ENCODE data around the gene ALK.

ALK gene

DNA sequence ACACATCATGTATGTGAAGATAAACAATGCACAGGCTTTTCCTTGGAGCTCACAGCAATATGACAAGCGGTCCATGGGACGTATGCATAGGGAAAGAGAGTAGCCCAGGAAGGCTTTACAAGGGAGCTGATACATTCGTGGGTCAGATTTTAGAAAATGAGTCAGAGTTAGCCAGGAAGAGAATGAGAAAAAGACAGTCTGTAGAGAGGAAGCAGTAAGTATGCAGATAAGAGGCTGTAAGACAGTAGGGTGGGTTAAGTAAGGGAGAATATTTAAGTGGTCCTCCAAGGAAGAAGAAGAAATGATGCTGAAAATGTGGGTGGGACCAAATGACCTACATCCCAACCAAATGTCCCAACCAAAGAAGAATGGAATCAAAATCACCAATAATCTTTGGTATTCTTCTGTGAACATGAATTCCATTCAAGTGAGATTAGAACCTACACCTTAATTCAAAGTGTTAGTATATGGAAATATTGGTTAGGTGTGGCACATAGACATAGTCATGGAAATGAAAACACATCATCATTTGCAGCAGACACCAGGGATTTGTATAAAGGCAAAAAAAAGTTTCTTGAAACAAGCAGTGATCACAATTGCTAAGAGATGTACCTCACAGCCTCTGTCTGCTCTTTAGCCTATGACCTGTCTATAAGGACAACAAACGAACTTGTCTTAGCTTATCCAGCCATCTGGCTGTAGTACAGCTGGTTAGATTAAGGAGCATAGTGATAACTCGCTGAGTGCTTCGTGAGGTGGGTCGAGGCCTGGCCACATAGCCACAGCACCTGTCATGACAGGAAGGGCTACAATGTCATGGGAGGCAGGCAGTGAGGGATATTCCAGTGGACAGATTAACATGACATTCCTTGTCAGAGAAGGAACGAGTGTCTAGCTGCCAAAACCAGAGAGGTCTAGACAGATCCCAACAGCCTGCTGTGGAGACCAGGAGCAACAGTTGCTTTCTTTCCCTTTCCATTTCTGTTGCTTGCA is 133.6 kb downstream of the ALK start:
- no peak for DNase-seq (ENCODE audit: low read depth)

DNA sequence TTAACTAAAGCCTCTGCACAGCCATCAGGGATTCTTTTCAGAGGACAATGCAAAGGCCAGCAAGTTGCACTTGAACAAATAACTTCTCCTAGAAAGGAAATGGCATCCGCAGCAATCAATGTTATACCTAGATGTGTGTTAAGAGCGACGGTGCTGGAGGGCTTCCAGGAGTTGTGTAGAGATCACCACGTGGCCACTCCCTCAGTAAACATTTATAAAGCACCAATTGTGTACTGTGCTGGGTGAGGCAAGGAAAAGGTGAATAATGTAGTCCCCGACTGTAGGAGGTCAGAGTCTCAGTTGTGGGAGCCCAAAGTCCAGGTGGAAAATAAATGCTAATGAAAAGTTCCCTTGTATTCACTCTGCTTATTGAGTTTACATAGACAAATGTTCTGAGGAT is 135.0 kb downstream of the ALK start:
- DNase-seq (ENCODE audit: low read depth) = no peak

DNA sequence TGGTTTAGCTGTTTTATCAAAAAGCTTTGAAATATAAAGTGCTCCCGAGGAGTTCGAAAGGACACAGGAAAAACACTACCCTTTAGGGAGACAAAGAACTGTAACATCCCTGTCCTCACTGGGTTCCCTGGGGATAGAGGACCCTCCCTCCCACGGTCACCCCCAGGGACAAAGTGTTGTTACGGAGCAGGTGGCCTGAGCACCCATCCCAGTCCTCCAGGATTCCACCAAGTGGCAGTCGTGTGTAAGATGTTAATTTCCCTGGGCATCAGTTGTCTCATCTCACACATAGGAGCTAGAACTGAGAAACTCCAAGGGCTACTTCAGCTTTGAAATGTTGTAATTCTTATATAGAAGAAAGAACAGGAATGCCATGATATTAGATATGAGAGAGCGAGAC is 137.7 kb downstream of the ALK start:
- DNase-seq (ENCODE audit: low read depth) = no peak

DNA sequence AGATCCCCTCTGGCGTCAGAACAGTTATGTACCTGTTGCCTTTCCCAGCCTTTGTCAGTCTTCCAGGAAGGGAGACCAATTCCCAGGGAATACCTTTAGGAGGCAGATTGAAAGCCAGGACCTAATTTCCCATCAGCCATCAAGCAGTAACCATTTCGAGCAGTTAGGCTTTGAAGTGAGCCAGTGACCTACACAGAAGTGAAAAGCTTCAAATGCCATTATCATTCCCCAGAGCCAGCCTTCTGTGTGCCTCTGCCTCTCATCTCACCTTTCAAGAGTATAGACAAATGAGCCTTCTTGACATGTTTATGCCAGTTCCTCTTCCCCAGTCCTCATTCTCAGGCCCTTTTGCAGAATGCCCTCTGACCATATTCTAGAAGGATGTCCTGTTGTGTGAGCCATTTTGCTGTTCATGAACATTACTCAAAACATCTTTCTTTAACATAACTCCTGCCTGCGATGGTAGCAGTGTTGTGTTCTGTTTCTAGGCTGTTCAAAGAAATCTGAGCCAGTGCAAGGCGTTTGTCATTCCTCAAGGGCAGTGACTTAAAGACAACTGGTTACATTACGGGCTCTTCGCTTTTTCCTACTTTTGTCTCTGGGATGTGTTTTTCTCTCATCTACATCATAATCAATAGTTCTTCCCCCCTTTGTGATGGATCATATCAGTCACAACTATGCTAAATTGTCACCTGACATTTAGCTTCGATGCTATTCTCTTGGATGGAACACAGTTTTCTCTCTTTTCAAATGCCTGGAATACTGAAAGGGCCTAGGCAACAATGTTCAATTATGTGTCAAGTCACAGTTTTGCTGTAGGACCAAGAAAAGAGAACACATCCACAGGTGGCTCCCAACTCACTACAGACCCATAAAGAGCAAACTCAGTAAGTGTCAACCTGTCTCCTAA is 138.6 kb downstream of the ALK start:
- no peak for DNase-seq (ENCODE audit: low read depth)

DNA sequence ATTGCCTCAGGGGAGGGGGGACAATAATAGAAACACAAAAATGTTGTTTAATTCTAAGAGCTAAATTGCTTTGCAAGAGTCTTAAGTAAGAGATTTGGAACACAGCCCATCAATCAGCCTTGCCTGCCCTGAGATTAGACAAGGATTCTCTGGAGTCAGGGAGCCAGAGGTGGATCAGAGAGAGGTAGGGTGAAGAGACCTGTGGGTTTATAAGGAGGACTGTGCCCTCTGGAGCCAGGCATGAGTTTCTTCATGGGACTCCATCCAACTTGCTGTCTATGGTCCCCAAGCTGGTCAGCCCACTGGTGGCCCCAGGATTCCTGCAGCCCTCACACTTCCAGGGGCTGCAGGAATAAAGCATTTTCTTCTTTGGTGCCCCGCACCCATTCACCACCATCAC is 139.3 kb downstream of the ALK start:
- DNase-seq (ENCODE audit: low read depth) = no peak

DNA sequence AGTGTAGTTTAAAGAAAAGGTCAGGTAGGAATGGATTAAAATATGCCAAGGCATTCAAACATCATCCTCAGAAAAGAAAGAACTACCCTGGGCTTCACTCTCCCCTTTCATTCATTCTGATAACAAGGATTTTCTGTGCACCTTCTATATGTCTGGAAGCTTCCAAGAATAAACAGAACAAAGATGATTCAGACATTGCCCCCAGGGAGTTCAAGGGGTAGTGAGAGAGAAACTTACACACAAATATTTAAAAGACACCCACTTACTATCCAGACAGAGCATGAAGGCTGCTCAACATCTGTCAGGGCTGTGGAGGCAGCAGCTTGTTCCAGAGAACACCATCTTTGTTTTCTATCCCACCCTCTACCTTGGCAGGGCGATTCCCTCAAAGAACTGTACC is 140.5 kb downstream of the ALK start:
- DNase-seq (ENCODE audit: low read depth) = no peak

DNA sequence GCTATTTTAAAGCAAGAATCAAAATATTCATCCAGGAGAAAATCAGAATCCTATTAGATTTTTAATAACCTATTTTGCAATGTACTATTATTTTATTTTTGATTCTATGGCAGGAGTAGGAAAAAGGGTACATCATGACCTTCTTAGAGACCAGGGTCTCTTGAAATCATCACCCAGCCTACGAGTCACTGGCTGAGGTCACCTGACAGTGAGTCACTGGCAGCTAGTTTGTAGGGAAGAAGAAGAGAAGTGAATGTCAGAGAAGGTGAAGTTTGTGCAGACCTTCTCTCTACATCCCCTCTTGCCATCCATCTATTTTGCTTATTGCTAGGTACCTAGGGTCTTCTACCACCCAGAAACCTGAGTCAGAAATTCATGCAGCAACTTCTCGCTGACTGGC is 144.2 kb downstream of the ALK start:
- no peak for DNase-seq (ENCODE audit: low read depth)

DNA sequence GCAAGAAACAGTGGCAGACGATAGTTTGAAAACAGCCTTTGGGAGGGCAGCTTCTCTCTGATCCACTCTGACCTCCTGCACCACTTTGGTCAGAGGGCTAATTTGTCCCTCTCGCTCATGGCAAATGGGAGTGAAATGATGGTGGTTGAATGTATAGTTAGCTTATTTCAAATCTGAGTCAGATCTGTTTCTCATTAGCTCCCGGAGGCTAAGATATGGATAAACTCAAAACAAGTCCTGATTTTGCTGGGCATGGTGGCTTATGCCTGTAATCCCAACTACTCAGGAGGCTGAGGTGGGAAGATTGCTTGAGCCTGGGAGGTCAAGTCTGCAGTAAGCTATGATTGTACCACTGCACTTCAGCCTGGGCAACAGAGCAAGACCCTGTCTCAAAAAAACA is 145.0 kb downstream of the ALK start:
- DNase-seq (ENCODE audit: low read depth) = no peak

DNA sequence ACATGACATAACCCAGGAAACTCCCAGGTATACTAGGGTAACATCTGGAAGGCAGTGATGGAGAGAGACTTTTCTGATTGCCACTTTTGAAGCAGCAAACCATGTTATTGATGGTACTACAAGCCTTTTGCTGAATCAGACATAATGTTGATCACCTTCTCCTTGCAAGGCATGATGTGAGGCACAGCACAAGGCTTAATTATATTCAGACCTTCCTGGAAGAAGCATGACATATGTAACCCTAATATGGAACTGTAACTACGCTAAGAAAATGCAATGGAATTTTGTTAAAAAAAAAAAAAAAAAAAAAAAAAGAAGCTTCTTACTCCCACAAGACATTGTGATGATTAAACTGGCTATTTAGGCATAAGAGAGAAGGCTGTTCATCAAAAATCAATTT is 145.4 kb downstream of the ALK start:
- no peak for DNase-seq (ENCODE audit: low read depth)

DNA sequence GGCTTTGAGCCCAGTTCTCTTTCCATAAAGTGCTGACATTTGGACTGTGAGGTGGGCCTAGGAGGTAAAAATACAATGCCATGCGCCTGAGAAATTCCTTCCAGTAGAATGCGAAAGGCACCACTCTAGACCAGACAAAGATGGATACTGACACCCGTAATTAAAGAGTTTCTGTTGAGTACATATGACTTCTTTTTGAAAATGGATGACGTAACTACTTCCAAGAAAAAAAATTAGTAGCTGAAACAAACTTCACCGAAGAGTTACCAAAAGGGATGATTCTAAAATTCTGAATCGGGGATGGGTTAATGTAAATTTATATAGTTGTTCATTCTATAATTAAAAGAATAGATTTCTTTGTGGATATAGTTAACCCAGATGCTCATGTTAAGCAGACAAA is 146.8 kb downstream of the ALK start:
- no peak for DNase-seq (ENCODE audit: low read depth)

DNA sequence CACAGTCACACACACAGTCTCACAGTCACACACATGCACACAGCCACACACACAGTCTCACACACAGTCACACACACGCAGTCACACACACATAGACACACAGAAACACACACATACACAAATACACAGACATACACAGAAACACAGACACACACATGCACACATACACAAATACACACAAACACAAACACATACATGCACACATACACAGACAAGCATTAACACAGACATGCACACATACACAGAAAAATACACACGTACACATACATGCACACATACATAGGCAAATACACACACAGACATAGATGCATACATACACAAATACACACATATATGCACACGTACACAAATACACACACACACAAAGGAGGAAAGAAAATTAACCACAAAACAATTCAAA is 150.5 kb downstream of the ALK start:
- DNase-seq (ENCODE audit: low read depth) = no peak

DNA sequence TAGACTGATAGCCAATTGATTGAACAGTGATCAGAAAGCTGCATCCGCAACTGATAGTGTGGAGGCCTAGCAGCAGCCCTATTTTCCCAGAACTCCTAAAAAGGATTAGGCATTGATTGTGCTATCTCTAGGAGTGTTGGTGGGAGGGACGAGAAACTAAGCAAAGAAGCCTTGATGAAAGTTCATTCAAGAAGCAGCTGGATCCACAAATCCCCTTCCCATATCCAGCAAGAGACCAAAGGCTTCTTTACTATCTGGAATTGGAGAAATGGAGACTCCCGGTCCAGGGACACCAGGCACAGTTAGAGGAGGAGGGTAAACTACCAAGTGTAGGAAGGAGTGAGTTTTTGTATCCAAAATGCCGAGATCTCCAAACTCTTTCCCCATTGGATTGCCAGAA is 151.5 kb downstream of the ALK start:
- no peak for DNase-seq (ENCODE audit: low read depth)

DNA sequence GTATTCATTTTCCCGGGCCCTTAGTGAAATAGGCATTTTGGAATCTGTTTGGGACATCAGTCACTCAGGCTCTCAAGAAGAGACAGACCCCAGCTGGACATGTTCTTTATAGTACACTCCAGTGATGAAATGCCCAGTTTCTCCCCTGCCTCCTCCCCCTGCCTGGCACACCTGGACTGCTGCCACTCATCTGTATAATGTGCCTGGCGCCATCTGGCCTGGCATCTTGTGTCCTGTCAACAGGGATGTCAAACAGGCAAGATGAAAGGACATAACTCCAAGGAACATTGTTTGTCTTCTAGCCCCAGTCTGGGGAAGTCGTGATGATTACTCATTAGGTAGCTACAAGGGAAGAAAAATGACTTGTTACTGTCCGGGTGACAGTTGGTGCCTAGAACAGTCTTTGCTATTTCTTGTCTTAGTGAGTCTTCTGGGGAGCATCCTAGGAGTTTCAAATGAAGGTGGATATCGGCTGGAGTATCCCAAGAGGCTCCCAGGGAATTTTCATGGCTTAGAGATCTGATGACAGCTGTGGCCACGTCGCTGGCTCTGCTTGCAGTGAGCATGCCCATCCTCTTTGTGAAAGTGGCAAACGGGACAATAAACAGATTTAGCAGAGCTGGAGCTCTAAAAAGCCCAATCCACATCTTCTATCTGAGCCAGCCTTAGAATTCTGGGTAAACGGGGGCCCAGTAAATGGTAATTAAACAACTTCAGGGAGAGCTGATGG is 153.6 kb downstream of the ALK start:
- DNase-seq (ENCODE audit: low read depth) = no peak

DNA sequence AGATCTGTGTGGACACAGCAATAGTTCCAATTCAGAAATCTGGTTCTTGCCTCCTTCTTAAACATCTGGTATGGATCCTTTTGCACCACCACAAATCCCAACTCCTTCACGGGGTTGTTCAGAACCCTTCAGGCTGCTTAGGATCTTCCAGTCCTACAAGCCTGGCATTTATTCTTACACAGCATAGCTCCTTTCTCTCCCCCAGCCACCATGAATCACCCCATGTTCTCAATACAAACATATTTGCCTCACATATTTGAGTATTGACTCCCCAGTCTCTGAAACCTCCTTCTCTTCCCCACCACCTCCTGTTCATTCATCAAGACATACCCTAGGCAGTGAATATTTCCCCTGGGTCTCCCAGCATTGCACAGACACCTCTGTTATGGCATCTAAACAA is 155.2 kb downstream of the ALK start:
- no peak for DNase-seq (ENCODE audit: low read depth)

DNA sequence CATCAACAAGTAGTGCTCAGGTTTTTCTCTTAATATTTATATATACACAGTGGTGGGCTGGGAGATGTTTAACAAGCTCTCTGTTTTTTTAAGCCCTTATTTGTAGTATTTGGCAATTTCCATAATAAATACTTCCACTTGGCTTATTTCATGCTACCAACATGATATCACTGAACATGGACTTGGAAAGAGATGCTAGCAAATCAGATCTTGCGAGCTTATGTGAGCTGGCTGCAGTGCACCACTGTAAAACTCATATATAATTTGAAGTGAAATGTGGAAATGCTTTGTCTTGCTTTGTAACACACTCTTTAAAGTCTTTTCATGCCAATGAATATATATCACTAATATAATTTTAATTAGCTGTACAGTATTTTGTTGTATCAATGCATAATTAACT is 155.7 kb downstream of the ALK start:
- no peak for DNase-seq (ENCODE audit: low read depth)

DNA sequence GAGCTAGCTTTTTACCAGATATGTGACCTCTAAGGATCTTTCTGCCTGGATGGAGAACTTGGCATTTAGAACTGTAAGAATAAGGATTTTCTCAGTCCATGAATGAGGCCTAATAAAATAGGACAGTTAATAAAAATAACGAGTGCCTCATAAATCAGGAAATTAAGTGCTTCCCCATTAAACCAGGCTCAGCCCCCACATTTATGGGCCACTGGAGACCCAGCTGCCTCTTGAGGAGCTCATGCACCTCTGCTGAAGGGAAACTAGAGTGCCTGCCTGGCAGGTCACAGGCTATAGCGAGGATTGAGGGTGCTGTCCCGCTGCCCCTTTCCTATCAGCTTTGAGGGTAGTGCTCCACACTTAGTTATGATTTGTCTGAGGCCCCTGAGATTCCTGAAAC is 158.0 kb downstream of the ALK start:
- DNase-seq (ENCODE audit: low read depth) = no peak

DNA sequence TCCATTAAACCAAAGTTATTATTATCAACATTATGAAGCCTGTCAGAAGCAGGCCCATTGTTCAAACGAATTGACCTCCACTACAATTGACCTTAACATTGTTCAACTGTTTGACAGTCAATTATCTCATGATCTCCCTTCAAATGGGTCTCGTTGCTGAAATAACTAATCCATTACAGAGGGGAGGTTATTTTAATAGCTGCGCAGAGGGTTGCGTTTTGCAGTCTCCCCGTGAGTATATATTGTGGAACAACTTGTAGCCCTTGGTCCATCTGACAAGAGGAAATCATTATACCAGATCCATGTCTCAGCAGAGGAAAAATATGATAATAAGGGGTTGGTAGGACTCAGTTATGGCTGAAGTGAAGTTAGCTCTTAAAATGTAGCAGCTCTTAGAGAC is 159.1 kb downstream of the ALK start:
- no peak for DNase-seq (ENCODE audit: low read depth)

DNA sequence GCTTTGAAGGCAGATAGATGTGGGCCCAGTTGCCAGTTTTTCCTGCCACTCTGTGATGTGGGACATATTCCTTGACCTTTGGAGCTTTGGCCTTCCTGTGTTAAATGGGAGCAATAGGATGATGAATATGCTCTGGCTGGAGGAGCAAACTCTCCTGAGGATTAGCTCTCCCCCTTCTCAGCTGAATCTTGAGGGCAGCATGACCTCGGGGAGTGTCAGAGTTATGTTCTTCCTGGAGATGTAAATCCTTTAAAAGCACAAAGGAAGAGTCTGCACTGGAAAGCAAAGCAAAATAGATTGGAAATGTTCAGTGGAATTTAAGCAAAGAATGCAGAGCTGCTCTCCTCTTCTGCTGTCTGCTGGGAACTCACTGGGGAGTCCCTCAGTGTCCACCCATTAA is 160.1 kb downstream of the ALK start:
- no peak for DNase-seq (ENCODE audit: low read depth)

DNA sequence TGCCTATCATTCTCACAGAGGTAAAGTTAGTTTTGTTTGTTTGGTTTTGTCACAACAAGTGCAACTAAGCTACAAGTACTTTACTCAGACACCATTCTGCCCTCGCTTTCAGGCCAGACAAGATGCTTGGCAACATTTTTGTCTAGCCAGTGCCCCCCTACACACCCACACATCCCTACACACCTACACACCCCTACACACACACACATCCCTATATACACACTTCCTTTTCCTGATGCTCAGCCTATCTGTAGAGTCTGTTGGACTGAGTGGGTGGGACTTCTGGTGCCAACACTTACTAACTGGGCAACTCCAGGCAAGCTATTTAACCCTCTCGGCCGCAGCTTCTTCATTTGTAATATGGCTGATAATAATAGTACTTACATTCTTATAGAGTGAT is 161.4 kb downstream of the ALK start:
- DNase-seq (ENCODE audit: low read depth) = no peak

DNA sequence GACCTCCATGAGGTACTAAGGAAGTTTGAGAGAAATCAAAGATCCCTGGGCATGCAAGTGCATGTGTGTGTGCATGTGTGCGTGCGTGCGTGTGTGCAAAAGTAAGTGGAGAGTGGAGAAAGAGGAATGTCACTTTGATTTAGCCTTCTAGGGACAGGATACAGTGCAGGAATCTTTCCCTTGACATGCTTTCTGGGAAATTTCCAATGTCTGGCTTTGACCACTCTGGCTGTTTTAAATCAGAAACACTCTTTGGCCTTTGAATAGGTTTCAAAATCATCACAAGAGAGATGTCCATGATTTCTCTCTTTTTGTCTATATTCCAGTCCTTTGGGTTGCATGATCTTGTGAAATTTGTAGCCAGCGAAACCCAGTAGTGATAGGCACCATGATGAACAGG is 162.0 kb downstream of the ALK start:
- no peak for DNase-seq (ENCODE audit: low read depth)

DNA sequence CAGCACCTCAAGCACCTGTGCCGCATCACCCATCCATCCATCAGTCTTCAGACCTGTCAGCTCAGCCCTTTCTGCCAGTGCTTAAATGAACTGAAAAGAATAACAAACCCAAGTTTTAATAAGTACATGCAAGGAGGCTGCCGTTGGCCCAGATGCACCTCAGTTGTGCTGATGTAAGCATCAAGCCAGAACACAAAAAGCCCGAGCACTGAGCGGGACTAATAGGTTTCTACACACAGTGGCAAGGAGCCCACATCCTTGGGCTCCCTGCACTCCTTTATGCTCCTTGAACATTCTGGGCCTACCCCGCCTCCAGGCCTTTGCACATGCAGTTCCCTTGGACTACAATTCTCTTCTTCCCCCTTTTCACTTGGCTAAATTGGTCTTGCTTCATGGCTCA is 165.6 kb downstream of the ALK start:
- DNase-seq (ENCODE audit: low read depth) = no peak

DNA sequence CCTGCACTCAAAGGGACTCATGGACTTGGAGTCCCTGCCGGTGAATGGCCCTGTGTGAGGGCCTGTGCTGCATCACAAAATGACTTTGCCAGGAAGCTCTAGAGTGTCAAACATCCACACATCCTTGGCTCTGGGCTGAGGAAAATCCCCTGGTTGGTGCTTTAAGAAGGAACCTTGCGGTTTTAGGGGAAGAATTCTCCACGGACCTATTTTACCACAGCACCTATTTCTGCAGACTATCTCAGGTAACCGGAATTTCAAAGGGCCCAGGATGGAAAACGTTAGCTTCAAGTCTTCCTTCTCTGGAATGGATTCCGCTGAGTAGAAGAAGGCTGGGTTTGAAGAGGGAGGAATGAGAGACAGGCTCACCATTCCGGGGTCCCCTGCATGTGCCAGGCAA is 166.2 kb downstream of the ALK start:
- no peak for DNase-seq (ENCODE audit: low read depth)
